HG02852 (cell line): ENCODE data around the gene HACD2.

ENCODE experiments used
- ATAC-seq: cut with Tn5 transposase; IDR thresholded peaks from one replicate; pipeline ENCODE4 v1.9.1; 2021; ENCODE audit warnings: mild to moderate bottlenecking, moderate library complexity; ENCODE audit not compliant: unreplicated experiment

HACD2 gene

GRCh38 chr3:123486460-123486859, 98.4 kb downstream of the HACD2 start:
- no peak for ATAC-seq

- no peak for ATAC-seq
Measured at GRCh38 chr3:123485551-123485950, 99.3 kb downstream of the HACD2 start.

GRCh38 chr3:123483146-123483545, 101.7 kb downstream of the HACD2 start:
- ATAC-seq, result no peak

GRCh38 chr3:123481722-123482457, 103.0 kb downstream of the HACD2 start:
- no peak for ATAC-seq

GRCh38 chr3:123481071-123481470, 103.8 kb downstream of the HACD2 start:
- no peak for ATAC-seq

GRCh38 chr3:123480428-123480827, 104.4 kb downstream of the HACD2 start:
- ATAC-seq, result no peak

- ATAC-seq, result no peak
Measured at GRCh38 chr3:123479891-123480290, 105.0 kb downstream of the HACD2 start.

GRCh38 chr3:123478314-123478713, 106.5 kb downstream of the HACD2 start:
- ATAC-seq, result no peak

- ATAC-seq, result no peak
Measured at GRCh38 chr3:123476967-123477750, 107.7 kb downstream of the HACD2 start.

GRCh38 chr3:123475786-123476185, 109.1 kb downstream of the HACD2 start:
- no peak for ATAC-seq

GRCh38 chr3:123471106-123471505, 113.7 kb downstream of the HACD2 start:
- no peak for ATAC-seq

GRCh38 chr3:123469323-123469995, 115.4 kb downstream of the HACD2 start:
- no peak for ATAC-seq

GRCh38 chr3:123467046-123467445, 117.8 kb downstream of the HACD2 start:
- ATAC-seq, result no peak

- no peak for ATAC-seq
Measured at GRCh38 chr3:123464211-123464610, 120.6 kb downstream of the HACD2 start.

GRCh38 chr3:123459862-123460261, 125.0 kb downstream of the HACD2 start:
- no peak for ATAC-seq

- ATAC-seq, result no peak
Measured at GRCh38 chr3:123458255-123458654, 126.6 kb downstream of the HACD2 start.

- ATAC-seq, result no peak
Measured at GRCh38 chr3:123457841-123458240, 127.0 kb downstream of the HACD2 start.

- ATAC-seq, result no peak
Measured at GRCh38 chr3:123453675-123454074, 131.2 kb downstream of the HACD2 start.

- ATAC-seq, result no peak
Measured at GRCh38 chr3:123451186-123451585, 133.7 kb downstream of the HACD2 start.

- no peak for ATAC-seq
Measured at GRCh38 chr3:123449997-123450604, 134.8 kb downstream of the HACD2 start.
